HUES6 (cell line): ENCODE measurements around the gene PDE6G.

ENCODE experiments used
- H3K27ac ChIP-seq: 2 replicates; pipeline ENCODE4 v1.7.0; 2013; ENCODE audit warnings: low read depth, mild to moderate bottlenecking, low read length, inconsistent platforms
- H3K27me3 ChIP-seq: 2 replicates; pipeline ENCODE4 v1.6.1; 2013; ENCODE audit warnings: low read length; ENCODE audit not compliant: control insufficient read depth, insufficient read depth
- H3K36me3 ChIP-seq: 2 replicates; pipeline ENCODE4 v1.6.1; 2013; ENCODE audit warnings: low read length; ENCODE audit not compliant: control insufficient read depth, insufficient read depth
- H3K4me1 ChIP-seq: 2 replicates; pipeline ENCODE4 v1.6.1; 2013; ENCODE audit warnings: low read length; ENCODE audit not compliant: control insufficient read depth, insufficient read depth
- H3K4me3 ChIP-seq: 2 replicates; pipeline ENCODE4 v1.5.1; 2013; ENCODE audit warnings: low read depth, low read length
- H3K9ac ChIP-seq: one replicate; pipeline ENCODE4 v1.6.1; 2013; ENCODE audit warnings: mild to moderate bottlenecking, low read length
- H3K9me3 ChIP-seq: 2 replicates; pipeline ENCODE4 v1.6.1; 2013; ENCODE audit warnings: low read depth, low read length; ENCODE audit not compliant: control insufficient read depth, insufficient read depth

PDE6G gene

GRCh38 chr17:81656118-81656743 lies at the start of gene PDE6G:
PDE6G (minus strand) TSS chr17:81656542; CDS start chr17:81653305, 3,237 bp downstream.
- Histone ChIP-seq H3K9me3 (no peaks in the 10 kb centered on the region), H3K4me1 (peaks cover 12% of the 10 kb centered on the region), H3K4me3 (no peak within 1 kb of the TSS), H3K36me3 (no peaks in the 10 kb centered on the region), H3K27ac (no peak within 1 kb of the TSS), H3K9ac (no peak within 1 kb of the TSS), H3K27me3 (no peaks in the 10 kb centered on the region)

- H3K4me1 ChIP-seq = peaks cover 22% of the 10 kb centered on the region
- peaks cover 60% of the 10 kb centered on the region for H3K36me3 ChIP-seq
- H3K27me3 ChIP-seq = peaks cover 4% of the 10 kb centered on the region; the same call in 1 of the 2 replicates
- H3K4me3 ChIP-seq = no peak overlapping the region
- H3K9me3 ChIP-seq = no peaks in the 10 kb centered on the region
- no peak overlapping the region for H3K27ac ChIP-seq
- no peak overlapping the region for H3K9ac ChIP-seq
Observed at GRCh38 chr17:81705518-81706231, 49.3 kb upstream of the PDE6G start.

- Histone ChIP-seq H3K4me1 (peaks cover 14% of the 10 kb centered on the region), H3K9me3 (no peaks in the 10 kb centered on the region), H3K27ac (peak overlapping the region; percentile 92), H3K4me3 (peak overlapping the region; percentile 97), H3K9ac (peak overlapping the region; percentile 94), H3K36me3 (peaks cover 64% of the 10 kb centered on the region), H3K27me3 (no peaks in the 10 kb centered on the region)
Observed at GRCh38 chr17:81703747-81704654, 47.7 kb upstream of the PDE6G start.

GRCh38 chr17:81702934-81703746 lies 46.8 kb upstream of the PDE6G start, which contains the start of gene MRPL12:
MRPL12 (plus strand) TSS chr17:81703367; CDS start chr17:81703502, 135 bp downstream.
- peaks cover 66% of the 10 kb centered on the region for H3K36me3 ChIP-seq
- H3K27me3 ChIP-seq = no peaks in the 10 kb centered on the region
- H3K9ac ChIP-seq = peak within 1 kb of the TSS; percentile 94
- no peaks in the 10 kb centered on the region for H3K9me3 ChIP-seq
- H3K4me3 ChIP-seq = peak within 1 kb of the TSS; percentile 97
- peak within 1 kb of the TSS; percentile 92 for H3K27ac ChIP-seq
- peaks cover 14% of the 10 kb centered on the region for H3K4me1 ChIP-seq

- H3K9me3 ChIP-seq = no peaks in the 10 kb centered on the region
- no peaks in the 10 kb centered on the region for H3K27me3 ChIP-seq
- H3K4me3 ChIP-seq = peak overlapping the region; percentile 97
- peaks cover 14% of the 10 kb centered on the region for H3K4me1 ChIP-seq
- H3K27ac ChIP-seq = no peak overlapping the region; the same call in 1 of the 2 replicates
- peaks cover 66% of the 10 kb centered on the region for H3K36me3 ChIP-seq
- no peak overlapping the region for H3K9ac ChIP-seq
Observed at GRCh38 chr17:81701288-81702071, 45.1 kb upstream of the PDE6G start.

- Histone ChIP-seq H3K9ac (peak overlapping the region; percentile 7), H3K27me3 (no peaks in the 10 kb centered on the region), H3K36me3 (peaks cover 66% of the 10 kb centered on the region), H3K27ac (no peak overlapping the region), H3K4me1 (peaks cover 14% of the 10 kb centered on the region), H3K4me3 (no peak overlapping the region), H3K9me3 (no peaks in the 10 kb centered on the region)
Observed at GRCh38 chr17:81700353-81701287, 44.3 kb upstream of the PDE6G start.

GRCh38 chr17:81697261-81698044 lies 41.1 kb upstream of the PDE6G start:
- no peaks in the 10 kb centered on the region for H3K9me3 ChIP-seq
- H3K27ac ChIP-seq = no peak overlapping the region
- H3K9ac ChIP-seq = no peak overlapping the region
- H3K27me3 ChIP-seq = no peaks in the 10 kb centered on the region
- peaks cover 8% of the 10 kb centered on the region for H3K4me1 ChIP-seq
- H3K36me3 ChIP-seq = peaks cover 85% of the 10 kb centered on the region
- H3K4me3 ChIP-seq = no peak overlapping the region

GRCh38 chr17:81696218-81696941 lies 40.0 kb upstream of the PDE6G start:
- H3K9ac ChIP-seq = no peak overlapping the region

More at GRCh38 chr17:81696218-81696941, 40.0 kb upstream of the PDE6G start:
- H3K27me3 ChIP-seq = no peaks in the 10 kb centered on the region
- peaks cover 86% of the 10 kb centered on the region for H3K36me3 ChIP-seq
- H3K27ac ChIP-seq = no peak overlapping the region
- no peaks in the 10 kb centered on the region for H3K9me3 ChIP-seq
- H3K4me3 ChIP-seq = no peak overlapping the region
- H3K4me1 ChIP-seq = peaks cover under 1% of the 10 kb centered on the region
